GM23338 (cell line): ENCODE data around the gene SRGAP3. TPM values are rescaled to one million over a fixed set of nuclear protein-coding genes. Genes with fewer than 3 reads are reported as not detected.

Experiments used
- ATAC-seq: fragments of 200-7000 bp; cut with Tn5 transposase; 3 replicates; pipeline ENCODE4 v1.9.1; 2020
- DNase-seq: peaks from one replicate; pipeline ENCODE4 v3.0.0-alpha.2; 2015; ENCODE audit warnings: low spot score
- H2AFZ ChIP-seq: fragments of 200-600 bp; sonication (generic); 2 replicates; pipeline ENCODE4 v1.8.0; 2016; ENCODE audit warnings: antibody characterized with exemption, mild to moderate bottlenecking, moderate library complexity
- H3F3A ChIP-seq: fragments of 200-600 bp; sonication (generic); replicated peaks from 2 replicates; pipeline ENCODE4 v1.8.0; 2017; ENCODE audit warnings: antibody characterized with exemption, mixed run types, low read depth
- H3K27ac ChIP-seq: fragments of 200-600 bp; sonication (generic); 2 replicates; pipeline ENCODE4 v1.6.1; 2016; ENCODE audit warnings: low read depth
- H3K27me3 ChIP-seq: fragments of 200-600 bp; sonication (generic); 2 replicates; pipeline ENCODE4 v1.8.0; 2016; ENCODE audit warnings: mild to moderate bottlenecking, mixed run types, moderate library complexity; ENCODE audit not compliant: insufficient read depth
- H3K36me3 ChIP-seq: fragments of 200-600 bp; sonication (generic); 2 replicates; pipeline ENCODE4 v1.8.0; 2016; ENCODE audit warnings: mild to moderate bottlenecking; ENCODE audit not compliant: insufficient read depth
- H3K4me1 ChIP-seq: fragments of 200-600 bp; sonication (generic); 2 replicates; pipeline ENCODE4 v1.8.0; 2016; ENCODE audit warnings: mild to moderate bottlenecking, moderate library complexity; ENCODE audit not compliant: insufficient read depth
- H3K4me2 ChIP-seq: fragments of 200-600 bp; sonication (generic); 2 replicates; pipeline ENCODE4 v1.7.1; 2017; ENCODE audit warnings: mixed run types
- H3K4me3 ChIP-seq: fragments of 200-600 bp; sonication (generic); 2 replicates; pipeline ENCODE4 v1.6.1; 2016; ENCODE audit warnings: mixed run types
- H3K79me2 ChIP-seq: fragments of 200-600 bp; sonication (generic); replicated peaks from 2 replicates; pipeline ENCODE4 v1.8.0; 2017; ENCODE audit warnings: mild to moderate bottlenecking; ENCODE audit not compliant: insufficient read depth
- H3K9me2 ChIP-seq: fragments of 200-600 bp; sonication (generic); 2 replicates; pipeline ENCODE4 v1.8.0; 2017; ENCODE audit not compliant: insufficient read depth
- H4K20me1 ChIP-seq: fragments of 200-600 bp; sonication (generic); replicated peaks from 2 replicates; pipeline ENCODE4 v1.8.0; 2017; ENCODE audit warnings: mild to moderate bottlenecking; ENCODE audit not compliant: insufficient read depth
- H3K27ac Mint-ChIP-seq: 2 replicates; pipeline ENCODE4 v1.8.0; 2020; ENCODE audit warnings: inconsistent platforms, mild to moderate bottlenecking, moderate library complexity, mixed read lengths
- H3K27me3 Mint-ChIP-seq: 3 replicates; pipeline ENCODE4 v1.8.0; 2022; ENCODE audit warnings: low read depth, mild to moderate bottlenecking, moderate library complexity, mixed read lengths, inconsistent platforms; ENCODE audit not compliant: insufficient read depth, poor library complexity
- H3K36me3 Mint-ChIP-seq: 3 replicates; pipeline ENCODE4 v1.8.0; 2021; ENCODE audit warnings: low read depth, mild to moderate bottlenecking, inconsistent platforms, moderate library complexity, mixed read lengths
- H3K4me1 Mint-ChIP-seq: 3 replicates; pipeline ENCODE4 v1.8.0; 2020; ENCODE audit warnings: mild to moderate bottlenecking, inconsistent platforms, mixed read lengths
- H3K4me3 Mint-ChIP-seq: 3 replicates; pipeline ENCODE4 v1.8.0; 2021; ENCODE audit warnings: moderate library complexity, mild to moderate bottlenecking, inconsistent platforms, mixed read lengths
- H3K9me3 Mint-ChIP-seq: 3 replicates; pipeline ENCODE4 v1.8.0; 2020; ENCODE audit warnings: moderate library complexity, mild to moderate bottlenecking, inconsistent platforms, mixed read lengths
- CREB1 ChIP-seq: fragments of 250-450 bp; sonication (Bioruptor Pico); IDR thresholded peaks from 2 replicates; pipeline ENCODE4 v1.5.0; 2020; ENCODE audit warnings: low read depth, mild to moderate bottlenecking, moderate library complexity
- CTCF ChIP-seq, 2 experiments: fragments of 200-600 bp in 1 of 2; sonication (generic) in 1 of 2; conservative IDR thresholded peaks; 2 replicates each; pipeline versions ENCODE4 v1.5.1 to v1.6.1; 2016 to 2017; ENCODE audit warnings: antibody characterized with exemption in 2 of 2, low read depth in 2 of 2, mild to moderate bottlenecking in 2 of 2, moderate library complexity in 1 of 2
- ETS1 ChIP-seq: IDR thresholded peaks from 2 replicates; pipeline ENCODE4 v1.6.1; 2016; ENCODE audit warnings: antibody characterized with exemption
- EZH2phosphoT487 ChIP-seq: fragments of 200-600 bp; sonication (generic); IDR thresholded peaks from one replicate; pipeline ENCODE4 v1.8.1; 2018; ENCODE audit warnings: antibody characterized with exemption; ENCODE audit not compliant: unreplicated experiment
- JUNB ChIP-seq: IDR thresholded peaks from one replicate; pipeline ENCODE4 v1.6.1; 2016; ENCODE audit warnings: antibody characterized with exemption; ENCODE audit not compliant: unreplicated experiment
- NANOG ChIP-seq: IDR thresholded peaks from 2 replicates; pipeline ENCODE4 v1.6.1; 2016; ENCODE audit warnings: antibody characterized with exemption, borderline replicate concordance
- POLR2AphosphoS5 ChIP-seq: IDR thresholded peaks from 2 replicates; pipeline ENCODE4 v1.6.1; 2016; ENCODE audit warnings: antibody characterized with exemption, low read depth
- REST ChIP-seq: IDR thresholded peaks from one replicate; pipeline ENCODE4 v1.6.1; 2018; ENCODE audit warnings: antibody characterized with exemption; ENCODE audit not compliant: unreplicated experiment
- STAT1 ChIP-seq: IDR thresholded peaks from one replicate; pipeline ENCODE4 v1.6.1; 2016; ENCODE audit warnings: antibody characterized with exemption; ENCODE audit not compliant: unreplicated experiment
- ZNF114 ChIP-seq: fragments of 250-450 bp; sonication (Bioruptor Pico); IDR thresholded peaks from 2 replicates; pipeline ENCODE4 v1.5.0; 2020; ENCODE audit warnings: mild to moderate bottlenecking, moderate library complexity
- ZNF331 ChIP-seq: fragments of 250-450 bp; sonication (Bioruptor Pico); IDR thresholded peaks from 2 replicates; pipeline ENCODE4 v1.5.0; 2020; ENCODE audit warnings: low read depth, mild to moderate bottlenecking, moderate library complexity
- ZNF462 ChIP-seq: fragments of 250-450 bp; sonication (Bioruptor Pico); IDR thresholded peaks from 2 replicates; pipeline ENCODE4 v1.5.0; 2020; ENCODE audit warnings: mild to moderate bottlenecking, moderate library complexity
- polyA plus RNA-seq: library from polyadenylated mRNA; unstranded; fragments of >200 nt; fragmentation: Nextera tagmentation; extraction: Ambion mirVana; gene quantifications from 2 replicates; pipeline ENCODE4 v1.2.1, GENCODE V29; 2016
- total RNA-seq: library from RNA; depleted of rRNA; stranded (reverse); fragments of >200 nt; shearing (Covaris generic); gene quantifications from 2 replicates; pipeline ENCODE4 v1.2.3, GENCODE V29; 2014

Gene SRGAP3
- total and polyA plus RNA-seq, 2 experiments from 2014 or later = 6.4 to 9.4 TPM

- Mint-ChIP-seq H3K36me3 (peaks cover 35% of the 10 kb centered on the region), H3K9me3 (peaks cover 38% of the 10 kb centered on the region), H3K27ac (no peak overlapping the region), H3K4me3 (no peak overlapping the region), H3K27me3 (peaks cover 8% of the 10 kb centered on the region), H3K4me1 (no peaks in the 10 kb centered on the region)
- Histone ChIP-seq H3F3A (no peaks in the 10 kb centered on the region), H3K27me3 (no peaks in the 10 kb centered on the region), H3K9me2 (peaks cover 9% of the 10 kb centered on the region; the same call in 1 of the 2 replicates), H3K36me3 (no peaks in the 10 kb centered on the region; the same call in 1 of the 2 replicates), H4K20me1 (no peaks in the 10 kb centered on the region), H3K4me1 (no peaks in the 10 kb centered on the region), H3K27ac (no peak overlapping the region), H3K4me2 (no peak overlapping the region), H2AFZ (no peak overlapping the region), H3K4me3 (no peak overlapping the region), H3K79me2 (no peaks in the 10 kb centered on the region)
- no peak for ATAC-seq
- no peak for TF ChIP-seq NANOG
- TF ChIP-seq POLR2AphosphoS5 = no peak
- no peak for TF ChIP-seq ZNF114 (CRISPR knock-in tag)
- TF ChIP-seq CTCF (conservative IDR thresholded peaks at IDR 0.05; ENCODE audit: low read depth in 2 of 2) = no peak
- TF ChIP-seq EZH2phosphoT487 = no peak
- no peak for TF ChIP-seq JUNB
- TF ChIP-seq ZNF331 (CRISPR knock-in tag) = no peak
- no peak for TF ChIP-seq ETS1
- TF ChIP-seq REST = no peak
- no peak for TF ChIP-seq STAT1
- TF ChIP-seq ZNF462 = no peak
- TF ChIP-seq CREB1 = no peak
- no peak for DNase-seq
These were observed 102.1 kb downstream of the SRGAP3 start for GRCh38 chr3:9147215-9147895.
